HG02938 (cell line): ENCODE measurements around the gene GALNT12.

Source experiments
- ATAC-seq: cut with Tn5 transposase; IDR thresholded peaks from one replicate; pipeline ENCODE4 v1.9.1; 2021; ENCODE audit warnings: mild to moderate bottlenecking, moderate library complexity; ENCODE audit not compliant: unreplicated experiment

GALNT12 gene

DNA sequence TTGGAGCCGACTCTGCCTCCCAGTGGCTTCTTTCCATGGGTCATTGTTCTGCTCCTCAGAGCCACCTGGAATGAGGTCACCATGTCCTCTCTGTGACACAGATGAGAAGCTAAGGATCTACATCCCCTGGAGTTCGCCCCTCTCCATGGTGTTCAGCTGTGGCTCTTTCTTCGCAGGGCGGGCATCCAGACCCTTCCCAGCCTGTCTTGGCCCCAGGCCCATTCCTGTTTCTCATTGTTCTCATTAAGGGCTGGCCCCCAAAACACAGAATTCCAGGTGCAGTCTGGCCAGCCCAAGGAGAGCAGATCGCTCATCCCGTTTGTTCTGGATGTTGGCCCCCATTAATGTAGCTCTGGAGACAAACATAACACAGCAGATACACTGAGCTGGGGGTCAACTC, 69.8 kb downstream of the GALNT12 start:
- ATAC-seq: no peak

DNA sequence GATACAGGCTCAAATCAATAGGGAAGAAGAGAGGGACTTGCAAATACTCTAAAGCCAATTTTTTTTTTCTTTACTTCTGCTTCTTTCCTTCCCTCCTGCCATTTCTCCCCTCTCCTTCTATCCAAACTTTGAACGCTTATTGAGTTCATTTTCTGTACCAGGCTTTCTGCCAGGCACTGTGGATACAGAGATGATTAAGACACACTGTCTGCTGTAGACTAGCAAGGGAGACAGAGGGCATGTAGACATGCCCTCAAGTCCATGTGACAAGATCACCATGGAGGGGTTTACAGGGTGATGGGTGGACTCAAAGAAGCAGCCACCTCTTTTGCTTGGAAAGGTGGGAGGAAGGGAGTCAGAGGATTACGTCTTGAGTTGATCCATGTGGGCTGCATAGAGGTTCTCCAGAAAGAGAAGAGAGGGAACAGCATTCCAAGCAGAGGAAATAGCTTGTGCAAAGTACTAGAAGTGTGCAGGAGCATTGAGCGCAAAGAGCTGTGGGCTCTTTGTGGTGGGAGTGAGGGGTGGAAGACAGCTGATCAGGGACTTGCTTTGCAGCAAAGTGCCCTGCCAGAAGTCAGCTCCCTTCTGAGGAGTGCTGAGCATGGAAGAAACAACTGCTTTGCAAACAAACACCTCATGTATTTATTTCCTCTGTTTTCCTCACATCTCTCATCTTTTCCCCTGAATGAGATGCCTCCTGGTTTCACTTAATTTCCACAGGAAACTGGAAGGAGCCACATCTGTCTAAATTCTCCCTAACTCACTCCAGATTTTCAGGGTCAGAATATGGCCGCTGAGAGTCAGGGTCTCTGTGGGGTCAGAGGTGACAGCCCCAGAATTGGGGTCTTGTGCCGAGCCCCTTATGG, 71.9 kb downstream of the GALNT12 start:
- ATAC-seq: no peak

GRCh38 chr9:98879963-98880310, 72.5 kb downstream of the GALNT12 start:
- ATAC-seq: no peak

DNA sequence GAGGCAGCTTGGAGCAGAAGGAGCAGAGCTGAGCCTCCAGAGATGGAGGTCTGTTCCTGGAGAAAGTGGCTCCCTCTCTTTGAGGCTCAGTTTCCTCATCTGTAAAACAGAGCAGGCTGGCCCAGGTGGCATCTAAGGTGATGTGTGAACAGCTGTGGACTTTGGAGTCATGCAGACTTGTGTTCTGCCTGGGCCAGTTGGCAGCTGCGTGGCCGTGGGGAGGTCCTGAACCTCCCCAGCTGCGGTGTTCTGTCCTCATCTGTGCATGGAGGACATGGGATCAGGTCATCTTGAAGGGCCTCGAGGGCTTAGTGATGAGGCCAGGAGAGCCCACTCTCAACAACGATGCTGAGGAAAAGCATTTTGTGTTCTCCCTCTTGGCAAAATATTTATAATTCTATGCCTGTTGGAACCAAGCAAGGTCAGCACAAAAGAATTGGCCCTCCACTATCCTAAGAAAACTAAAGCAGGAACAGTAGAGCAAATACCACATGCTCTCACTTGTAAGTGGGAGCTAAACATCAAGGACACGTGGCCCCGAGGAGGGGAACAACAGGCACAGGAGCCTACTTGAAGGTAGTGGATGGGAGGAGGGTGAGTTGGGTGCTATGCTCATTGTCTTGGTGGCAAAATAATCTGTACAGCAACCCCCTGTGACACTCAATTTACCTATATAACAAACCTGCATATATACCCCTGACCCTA, 73.0 kb downstream of the GALNT12 start:
- ATAC-seq: no peak

GRCh38 chr9:98881356-98881755, 73.9 kb downstream of the GALNT12 start:
- no peak for ATAC-seq

DNA sequence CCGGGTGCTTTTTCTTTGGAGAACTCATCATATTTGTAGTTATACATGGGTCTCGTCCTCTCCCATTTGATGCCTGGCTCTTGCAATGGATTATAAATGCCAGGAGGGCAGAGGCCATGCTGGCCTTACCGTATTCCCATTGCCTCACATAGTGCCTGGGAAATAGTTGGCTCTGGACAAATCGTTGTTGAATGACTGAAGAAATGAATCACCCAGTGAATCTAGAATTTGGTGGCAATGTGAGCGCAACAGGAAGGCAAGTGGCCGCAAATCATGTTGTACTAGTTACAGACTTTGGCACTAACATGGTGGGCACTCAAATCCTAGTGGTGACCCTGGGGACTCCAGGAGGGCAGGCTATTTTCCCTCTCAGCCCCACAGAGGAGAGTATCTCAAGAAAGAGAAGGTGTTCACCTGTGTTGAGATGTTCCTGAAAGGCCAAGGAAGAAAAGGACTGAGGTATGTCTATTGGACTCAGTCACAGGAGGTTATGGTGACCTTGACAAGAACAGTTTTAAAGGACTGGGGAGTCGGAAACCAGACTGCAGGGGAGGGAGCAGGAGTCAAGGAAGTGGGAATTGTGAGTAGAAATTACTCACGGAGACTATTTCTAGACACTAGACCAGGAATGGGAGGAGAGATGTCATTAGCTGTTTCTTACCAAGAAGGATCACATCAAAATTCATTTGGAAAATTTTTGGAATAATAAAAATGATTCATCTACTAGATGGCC, 74.5 kb downstream of the GALNT12 start:
- ATAC-seq: no peak

GRCh38 chr9:98882569-98882923, 75.1 kb downstream of the GALNT12 start:
- ATAC-seq: no peak

GRCh38 chr9:98883276-98883675, 75.8 kb downstream of the GALNT12 start:
- no peak for ATAC-seq

GRCh38 chr9:98884849-98885248, 77.4 kb downstream of the GALNT12 start:
- ATAC-seq: no peak

DNA sequence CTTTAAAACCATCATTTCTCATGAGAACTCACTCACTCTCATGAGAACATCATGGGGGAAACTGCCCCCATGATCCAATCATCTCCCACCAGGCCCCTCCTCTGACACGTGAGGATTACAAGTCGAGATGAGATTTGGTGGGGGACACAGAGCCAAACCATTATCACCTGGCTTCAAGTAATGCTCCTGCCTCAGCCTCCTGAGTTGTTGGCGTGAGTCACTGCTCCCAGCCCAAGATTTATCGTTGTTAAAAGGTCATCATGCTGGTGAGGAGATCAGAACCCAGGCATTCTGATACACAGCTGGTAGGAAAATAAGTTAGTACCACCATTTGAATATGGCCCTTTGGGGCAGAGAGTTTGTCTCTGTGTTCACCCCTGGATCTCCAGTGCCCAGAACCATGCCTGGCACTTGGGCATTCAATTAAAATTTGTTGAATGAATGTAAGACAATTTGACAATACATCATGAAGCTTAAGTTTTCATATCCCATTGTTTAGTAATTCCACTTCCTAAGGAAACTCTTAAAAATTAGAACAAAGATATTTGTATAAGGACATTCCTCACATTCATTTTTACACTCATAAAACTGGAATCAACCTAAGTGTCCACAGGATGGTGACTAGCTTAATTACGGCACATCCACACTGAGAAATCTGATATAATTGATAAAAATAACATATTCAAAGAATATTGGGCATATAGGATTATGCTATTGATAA, 78.3 kb downstream of the GALNT12 start:
- no peak for ATAC-seq

- no peak for ATAC-seq
Measured at GRCh38 chr9:98886691-98887229, 79.3 kb downstream of the GALNT12 start.

- no peak for ATAC-seq
Measured at GRCh38 chr9:98887918-98888510, 80.5 kb downstream of the GALNT12 start.

GRCh38 chr9:98888801-98889421, 81.4 kb downstream of the GALNT12 start:
- ATAC-seq: no peak

- ATAC-seq: no peak
Measured at GRCh38 chr9:98890256-98890655, 82.8 kb downstream of the GALNT12 start.

DNA sequence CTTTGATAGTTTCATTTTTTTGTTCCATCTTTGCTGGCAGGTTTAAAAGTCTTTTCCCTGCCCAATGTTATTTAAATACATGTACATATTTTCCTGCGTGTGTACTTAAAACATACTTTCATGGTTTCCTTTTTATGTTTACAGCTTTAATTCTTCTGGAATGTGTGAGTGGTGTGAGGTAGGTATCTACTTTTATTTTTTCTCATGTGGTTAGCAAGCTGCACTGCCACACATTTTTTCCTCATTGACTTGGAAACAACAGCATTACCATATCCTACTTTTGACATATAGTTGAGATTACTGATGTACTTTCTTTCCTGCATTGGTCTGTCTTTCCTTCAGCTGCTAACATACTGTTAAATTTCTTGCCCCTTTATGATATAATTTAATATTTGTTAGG, 84.8 kb downstream of the GALNT12 start:
- ATAC-seq: no peak

DNA sequence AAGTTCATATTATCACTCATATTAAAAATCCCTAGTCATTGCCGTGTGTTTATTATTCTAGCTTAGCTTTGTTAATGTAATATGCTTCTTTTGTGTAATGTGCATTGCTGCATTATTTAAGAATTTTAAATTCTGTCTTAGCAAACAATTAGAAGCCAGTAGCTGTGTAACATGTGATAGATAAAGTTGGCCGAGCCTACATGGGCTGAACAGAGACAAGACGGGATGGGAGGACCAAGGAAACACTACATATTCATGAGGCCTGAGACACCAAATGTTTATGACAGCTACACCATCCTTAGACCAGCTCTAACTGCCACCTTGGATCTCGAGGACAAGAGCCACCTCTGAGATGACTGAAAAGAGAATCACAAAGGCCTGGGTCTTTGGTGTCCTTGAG, 85.2 kb downstream of the GALNT12 start:
- ATAC-seq: no peak

DNA sequence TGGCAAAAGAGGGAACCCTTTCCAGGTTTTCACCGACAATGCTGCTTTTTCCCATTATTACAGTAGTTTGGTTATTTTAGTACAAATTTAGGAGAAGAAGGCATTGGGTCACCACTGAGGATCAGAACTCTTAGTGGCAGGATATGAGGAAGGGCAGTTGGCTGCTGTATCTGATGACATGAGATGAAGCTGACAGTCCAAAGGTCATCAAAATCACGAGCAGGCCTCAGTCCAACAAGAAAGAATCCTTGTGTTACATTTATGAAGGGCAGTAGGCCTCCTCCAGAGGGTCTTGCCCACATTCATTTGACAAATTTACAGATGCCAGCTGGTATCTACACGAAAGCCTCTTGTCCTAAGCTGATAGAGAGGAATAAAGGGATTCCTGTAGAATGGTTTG, 86.7 kb downstream of the GALNT12 start:
- ATAC-seq: no peak

DNA sequence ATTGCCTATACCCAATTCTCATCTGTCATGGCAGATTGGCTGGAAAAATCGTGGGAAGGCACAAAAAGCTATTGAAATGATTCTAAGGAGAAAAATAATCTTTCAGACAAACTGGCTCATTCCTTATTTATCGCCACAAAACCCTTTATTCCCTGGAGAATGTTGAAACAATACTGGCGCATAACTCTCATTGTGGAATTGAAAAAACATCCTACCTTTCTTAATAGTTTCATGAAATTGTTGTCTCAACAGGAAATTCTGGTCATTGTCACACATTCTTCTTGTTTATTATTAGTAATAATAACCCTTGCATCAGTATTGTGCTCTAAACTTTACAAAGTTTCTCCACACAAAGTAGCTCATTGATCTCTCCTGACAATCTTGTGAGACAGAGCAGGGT, 87.3 kb downstream of the GALNT12 start:
- no peak for ATAC-seq

GRCh38 chr9:98896632-98897031, 89.2 kb downstream of the GALNT12 start:
- no peak for ATAC-seq

GRCh38 chr9:98897745-98898144, 90.3 kb downstream of the GALNT12 start:
- no peak for ATAC-seq
